ENCODE data around the gene TIAM2. TPM values are rescaled to one million over a fixed set of nuclear protein-coding genes. Genes with fewer than 3 reads are reported as not detected.
A peak's percentile ranks its signal among the peaks of the same experiment; 100 is the strongest.

TIAM2 gene
- total RNA-seq, 1 donor from 2014 or later = 3.7 TPM

DNA sequence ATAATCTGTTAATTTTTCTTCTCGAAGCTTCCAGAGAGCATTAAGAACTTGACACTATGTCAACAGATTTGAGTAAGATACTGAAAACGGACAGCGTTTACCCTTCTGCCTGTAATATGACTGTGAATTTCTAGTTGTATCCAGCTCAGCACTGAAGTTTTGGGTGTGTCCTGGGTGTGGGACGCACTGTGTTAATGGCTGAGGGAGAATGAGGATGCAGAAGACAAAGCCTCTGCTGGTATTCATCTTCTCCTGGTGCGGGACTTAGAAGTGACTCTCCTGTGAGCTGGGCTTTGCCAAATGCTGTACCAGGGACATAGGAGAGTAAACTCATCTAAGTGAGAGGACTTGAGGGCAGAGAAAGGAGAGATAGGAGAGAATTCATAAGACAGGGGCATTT is 178.4 kb downstream of the TIAM2 start:
- Histone ChIP-seq H3K4me1 (peaks cover 6 to 18% of the 10 kb centered on the region in 2 donors), H3K9me3 (no peaks in the 10 kb centered on the region), H3K36me3 (no peaks in the 10 kb centered on the region), H3K27ac (no peak overlapping the region), H3K27me3 (no peaks in the 10 kb centered on the region), H3K4me3 (no peak overlapping the region)
- intact Hi-C loops (cut with DNase I) = loop anchor here (5.0 to 10.0 kb wide), 2 partner anchors 96 to 439 kb away; partner anchors contain the start of gene SCAF8
- DNase-seq (ENCODE audit: low spot score in 2 of 2) = no peak
- TF ChIP-seq, protein P1, sequence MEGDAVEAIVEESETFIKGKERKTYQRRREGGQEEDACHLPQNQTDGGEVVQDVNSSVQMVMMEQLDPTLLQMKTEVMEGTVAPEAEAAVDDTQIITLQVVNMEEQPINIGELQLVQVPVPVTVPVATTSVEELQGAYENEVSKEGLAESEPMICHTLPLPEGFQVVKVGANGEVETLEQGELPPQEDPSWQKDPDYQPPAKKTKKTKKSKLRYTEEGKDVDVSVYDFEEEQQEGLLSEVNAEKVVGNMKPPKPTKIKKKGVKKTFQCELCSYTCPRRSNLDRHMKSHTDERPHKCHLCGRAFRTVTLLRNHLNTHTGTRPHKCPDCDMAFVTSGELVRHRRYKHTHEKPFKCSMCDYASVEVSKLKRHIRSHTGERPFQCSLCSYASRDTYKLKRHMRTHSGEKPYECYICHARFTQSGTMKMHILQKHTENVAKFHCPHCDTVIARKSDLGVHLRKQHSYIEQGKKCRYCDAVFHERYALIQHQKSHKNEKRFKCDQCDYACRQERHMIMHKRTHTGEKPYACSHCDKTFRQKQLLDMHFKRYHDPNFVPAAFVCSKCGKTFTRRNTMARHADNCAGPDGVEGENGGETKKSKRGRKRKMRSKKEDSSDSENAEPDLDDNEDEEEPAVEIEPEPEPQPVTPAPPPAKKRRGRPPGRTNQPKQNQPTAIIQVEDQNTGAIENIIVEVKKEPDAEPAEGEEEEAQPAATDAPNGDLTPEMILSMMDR (IDR thresholded peaks at IDR 0.05) = no peak

DNA sequence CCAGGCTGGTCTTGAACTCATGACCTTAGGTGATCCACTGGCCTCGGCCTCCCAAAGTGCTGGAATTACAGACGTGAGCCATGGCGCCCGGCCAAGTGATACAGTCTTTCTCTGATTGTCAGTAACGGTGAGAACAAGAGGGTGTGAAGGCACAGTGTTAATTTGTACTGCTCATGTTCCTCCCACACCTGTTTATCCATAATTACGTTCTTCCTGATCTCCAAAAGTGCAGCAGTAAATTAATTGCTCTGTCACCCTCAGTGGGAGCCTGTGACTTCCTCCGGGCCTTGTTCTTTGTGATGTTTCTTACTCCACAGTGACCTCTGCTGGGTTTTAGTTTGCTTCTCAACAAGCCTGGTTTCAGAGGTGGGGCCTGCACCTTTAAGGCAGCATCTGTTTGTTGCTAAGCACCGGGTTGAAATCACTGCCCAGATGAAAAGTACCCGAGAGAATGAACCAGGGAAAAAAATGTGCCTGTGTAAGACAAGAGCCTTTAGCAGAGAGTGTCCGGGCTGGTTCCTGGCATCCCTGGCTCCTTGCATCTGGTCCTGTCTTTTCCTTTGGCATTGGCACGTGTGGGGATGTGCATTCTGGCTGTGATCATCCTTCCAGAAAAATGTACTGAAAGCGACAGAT is 179.6 kb downstream of the TIAM2 start:
- Histone ChIP-seq H3K4me3 (no peak overlapping the region), H3K27ac (no peak overlapping the region), H3K9me3 (no peaks in the 10 kb centered on the region), H3K36me3 (no peaks in the 10 kb centered on the region), H3K27me3 (no peaks in the 10 kb centered on the region), H3K4me1 (peaks cover 6 to 18% of the 10 kb centered on the region in 2 donors)
- intact Hi-C loops (cut with DNase I) = loop anchor here (1.0 to 10.0 kb wide), 8 partner anchors 97 to 497 kb away; partner anchors contain the start of genes SCAF8, TFB1M and TIAM2
- TF ChIP-seq, protein P1 (IDR thresholded peaks at IDR 0.05) = peak; percentile 59 to 80 (median 63)
- DNase-seq (ENCODE audit: low spot score in 2 of 2) = peak in 1 of 2 donors; percentile 80

DNA sequence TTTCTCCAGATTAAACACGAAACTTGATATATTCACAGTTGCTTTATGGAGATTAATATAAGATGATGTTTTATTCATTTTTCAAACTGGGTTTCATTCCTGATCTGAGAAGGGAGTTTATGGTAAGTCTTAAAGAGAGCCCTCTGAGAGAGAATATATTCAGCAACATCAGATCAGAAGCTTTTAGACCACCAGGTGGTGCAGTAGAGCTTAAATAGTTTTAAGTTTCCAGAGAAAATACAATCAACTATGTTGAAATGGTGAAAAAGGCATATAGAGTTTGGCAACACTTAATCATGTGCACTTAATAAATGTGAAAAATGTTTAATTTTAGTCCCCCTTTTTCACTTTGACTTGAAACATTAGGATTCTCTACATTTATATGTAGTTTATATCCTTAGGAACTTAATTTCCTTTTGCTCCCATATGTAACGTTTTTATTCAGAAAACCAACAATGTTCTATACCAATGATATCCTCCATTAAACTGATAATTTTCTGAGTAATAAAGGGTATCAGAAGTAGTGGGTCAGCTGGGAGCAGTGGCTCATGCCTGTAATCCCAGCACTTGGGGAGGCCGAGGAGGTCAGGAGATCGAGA is 182.3 kb downstream of the TIAM2 start:
- no peak for DNase-seq (ENCODE audit: low spot score in 2 of 2)
- peaks cover 0 to 3% of the 10 kb centered on the region in 2 donors for H3K4me1 ChIP-seq
- H3K36me3 ChIP-seq = no peaks in the 10 kb centered on the region
- H3K9me3 ChIP-seq = no peaks in the 10 kb centered on the region
- no peaks in the 10 kb centered on the region for H3K27me3 ChIP-seq
- intact Hi-C loops (cut with DNase I) = loop anchor here (1.0 to 10.0 kb wide), 5 partner anchors 71 to 500 kb away; partner anchors contain the start of genes SCAF8 and TFB1M
- H3K27ac ChIP-seq = no peak overlapping the region
- H3K4me3 ChIP-seq = no peak overlapping the region
- TF ChIP-seq, protein P1 (IDR thresholded peaks at IDR 0.05) = peak in 2 of 3 experiments; percentile 55 to 65

DNA sequence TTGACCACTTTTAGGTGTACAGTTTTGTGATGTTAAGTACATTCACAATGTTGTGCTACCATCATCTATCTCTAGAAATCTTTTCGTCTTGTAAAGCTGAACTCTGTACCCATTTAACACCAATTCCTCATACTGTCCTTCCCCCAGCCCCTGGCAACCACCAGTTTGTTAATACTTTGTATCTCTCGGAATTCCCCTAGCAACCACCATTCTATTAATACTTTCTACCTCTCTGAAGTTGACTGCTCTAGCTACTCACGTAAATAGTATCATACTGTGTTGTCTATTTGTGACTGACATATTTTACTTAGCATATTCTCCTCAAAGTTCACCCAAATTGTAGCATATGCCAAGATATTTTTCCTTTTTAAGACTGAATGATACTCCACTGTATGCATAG is 186.4 kb downstream of the TIAM2 start:
- Histone ChIP-seq H3K36me3 (no peaks in the 10 kb centered on the region), H3K9me3 (no peaks in the 10 kb centered on the region), H3K27ac (no peak overlapping the region), H3K4me1 (peaks cover 0 to 2% of the 10 kb centered on the region in 2 donors), H3K4me3 (no peak overlapping the region), H3K27me3 (no peaks in the 10 kb centered on the region)
- intact Hi-C loops (cut with DNase I) = no loop called here
- no peak for DNase-seq (ENCODE audit: low spot score in 2 of 2)
- TF ChIP-seq, protein P1 (IDR thresholded peaks at IDR 0.05) = no peak

DNA sequence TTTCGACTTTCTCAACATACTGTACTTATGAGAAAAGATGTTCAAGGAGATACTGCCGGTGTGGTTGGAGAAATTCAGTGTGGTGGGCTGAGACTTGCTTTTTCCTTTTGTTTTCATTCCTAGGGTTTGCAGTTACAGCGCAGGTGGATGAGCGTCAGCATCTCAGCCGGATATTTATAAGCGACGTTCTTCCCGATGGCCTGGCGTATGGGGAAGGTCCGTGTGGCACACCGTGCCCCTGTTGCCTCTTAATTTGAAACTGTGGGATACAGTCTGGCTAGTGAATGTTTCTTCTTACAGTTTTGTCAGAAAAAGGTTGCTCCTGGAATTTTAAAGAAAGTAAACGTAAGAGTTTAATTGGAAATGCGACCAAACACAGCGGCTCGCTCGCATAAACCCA is 187.0 kb downstream of the TIAM2 start:
- intact Hi-C loops (cut with DNase I) = no loop called here
- H3K36me3 ChIP-seq = no peaks in the 10 kb centered on the region

More for the DNA sequence above, 187.0 kb downstream of the TIAM2 start:
- Histone ChIP-seq H3K4me1 (peaks cover 0 to 8% of the 10 kb centered on the region in 2 donors), H3K9me3 (no peaks in the 10 kb centered on the region), H3K4me3 (no peak overlapping the region), H3K27ac (no peak overlapping the region), H3K27me3 (no peaks in the 10 kb centered on the region)
- no peak for DNase-seq (ENCODE audit: low spot score in 2 of 2)
- TF ChIP-seq, protein P1 (IDR thresholded peaks at IDR 0.05) = no peak

All from ascending aorta (tissue), 2 donors.